OCI-M2 (cell line): ENCODE results near the gene SPATA2.
"Not testable (repeated sequence)": the region's sequence is repeated elsewhere in the genome, so short reads cannot be mapped to it uniquely, and the experiment has no call there.

ENCODE experiments used
- DNase-seq: peaks from one replicate; lab custom pipeline; 2025; ENCODE audit not compliant: unreplicated experiment; lab: John Stamatoyannopoulos, UW

The SPATA2 gene, protein sequence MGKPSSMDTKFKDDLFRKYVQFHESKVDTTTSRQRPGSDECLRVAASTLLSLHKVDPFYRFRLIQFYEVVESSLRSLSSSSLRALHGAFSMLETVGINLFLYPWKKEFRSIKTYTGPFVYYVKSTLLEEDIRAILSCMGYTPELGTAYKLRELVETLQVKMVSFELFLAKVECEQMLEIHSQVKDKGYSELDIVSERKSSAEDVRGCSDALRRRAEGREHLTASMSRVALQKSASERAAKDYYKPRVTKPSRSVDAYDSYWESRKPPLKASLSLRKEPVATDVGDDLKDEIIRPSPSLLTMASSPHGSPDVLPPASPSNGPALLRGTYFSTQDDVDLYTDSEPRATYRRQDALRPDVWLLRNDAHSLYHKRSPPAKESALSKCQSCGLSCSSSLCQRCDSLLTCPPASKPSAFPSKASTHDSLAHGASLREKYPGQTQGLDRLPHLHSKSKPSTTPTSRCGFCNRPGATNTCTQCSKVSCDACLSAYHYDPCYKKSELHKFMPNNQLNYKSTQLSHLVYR

DNA sequence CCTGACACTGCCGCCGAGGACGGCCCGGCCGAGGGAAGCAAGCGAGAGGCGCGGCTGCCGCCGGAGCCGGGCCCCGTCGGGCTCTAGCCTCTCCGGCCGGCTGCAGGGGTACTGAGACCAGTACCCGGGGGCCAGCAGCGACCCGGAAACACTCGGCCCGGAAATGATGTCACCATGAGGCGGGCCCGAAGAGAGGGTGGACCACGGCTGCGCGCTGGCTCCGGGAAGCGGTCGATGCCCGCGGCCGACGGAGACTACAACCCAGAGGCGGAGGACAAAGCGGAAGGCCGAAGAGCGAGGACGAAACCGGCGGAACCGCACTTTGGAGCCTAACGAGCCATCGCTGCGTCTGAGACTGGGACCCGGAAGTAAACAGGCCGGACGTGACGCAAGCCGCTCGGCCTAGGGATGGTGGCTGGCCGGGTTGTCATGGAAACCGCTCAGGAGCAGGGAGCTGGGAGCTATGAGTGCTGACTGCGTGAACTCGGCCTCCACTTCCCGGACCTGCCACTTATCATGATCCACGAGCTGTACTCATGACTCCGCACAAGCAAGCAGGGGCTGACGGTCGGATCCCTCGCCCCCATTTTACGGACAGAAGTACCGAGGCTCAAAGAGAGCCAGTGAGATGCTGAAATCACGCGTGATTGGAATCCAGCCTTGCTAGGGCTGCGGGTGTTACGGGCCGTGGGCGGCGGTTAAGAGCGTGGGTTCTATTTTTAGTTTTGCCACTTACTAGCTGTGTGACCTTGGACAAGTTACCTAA is at the start of gene SPATA2:
Gene SPATA2 (minus strand): TSS at position 150 of the 766 bp plus-strand sequence. CDS start 7,039 bp downstream, outside the sequence.
- DNase-seq = peak; percentile 72

DNA sequence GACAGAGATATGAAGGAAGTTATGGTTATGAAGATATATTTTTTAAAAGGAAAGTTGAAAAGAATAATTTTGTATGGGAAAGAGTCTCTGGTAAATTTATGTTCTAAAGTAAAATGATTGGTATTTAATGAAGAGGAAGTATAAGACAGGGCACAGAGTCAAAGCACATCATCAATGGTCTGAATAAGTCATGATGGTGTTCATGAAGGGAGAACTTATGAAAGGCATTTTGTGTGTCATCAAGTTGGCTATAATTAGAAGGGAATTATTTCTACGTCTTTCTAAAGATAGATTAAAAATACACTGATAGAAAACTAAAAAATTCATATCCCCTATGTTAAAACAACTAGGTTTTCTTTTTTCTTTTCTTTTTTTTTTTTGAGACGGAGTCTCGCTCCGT is 46.1 kb upstream of the SPATA2 start:
- no peak for DNase-seq

DNA sequence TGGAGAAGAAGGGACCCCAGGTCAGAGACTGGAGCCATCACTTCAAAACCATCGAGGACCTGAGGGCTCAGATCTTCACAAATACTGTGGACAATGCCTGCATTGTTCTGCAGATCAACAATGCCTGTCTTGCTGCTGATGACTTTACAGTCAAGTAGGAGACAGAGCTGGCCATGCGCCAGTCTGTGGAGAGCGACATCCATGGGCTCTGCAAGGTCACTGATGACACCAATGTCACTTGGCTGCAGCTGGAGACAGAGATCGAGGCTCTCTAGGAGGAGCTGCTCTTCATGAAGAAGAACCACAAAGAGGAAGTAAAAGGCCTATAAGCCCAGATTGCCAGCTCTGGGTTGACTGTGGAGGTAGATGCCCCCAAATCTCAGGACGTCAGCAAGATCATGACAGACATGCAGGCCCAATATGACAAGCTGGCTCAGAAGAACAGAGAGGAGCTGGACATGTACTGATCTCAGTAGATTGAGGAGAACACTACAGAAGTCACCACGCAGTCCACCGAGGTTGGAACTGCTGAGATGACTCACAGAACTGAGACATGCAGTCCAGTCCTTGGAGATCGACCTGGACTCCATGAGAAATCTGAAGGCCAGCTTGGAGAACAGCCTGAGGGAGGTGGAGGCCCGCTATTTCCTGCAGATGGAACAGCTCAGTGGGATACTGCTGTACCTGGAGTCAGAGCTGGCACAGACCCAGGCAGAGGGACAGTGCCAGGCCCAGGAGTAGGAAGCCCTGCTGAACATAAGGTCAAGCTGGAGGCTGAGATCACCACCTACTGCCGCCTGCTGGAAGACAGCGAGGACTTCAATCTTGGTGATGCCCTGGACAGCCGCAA is 42.0 kb upstream of the SPATA2 start:
- not testable (repeated sequence) for DNase-seq

DNA sequence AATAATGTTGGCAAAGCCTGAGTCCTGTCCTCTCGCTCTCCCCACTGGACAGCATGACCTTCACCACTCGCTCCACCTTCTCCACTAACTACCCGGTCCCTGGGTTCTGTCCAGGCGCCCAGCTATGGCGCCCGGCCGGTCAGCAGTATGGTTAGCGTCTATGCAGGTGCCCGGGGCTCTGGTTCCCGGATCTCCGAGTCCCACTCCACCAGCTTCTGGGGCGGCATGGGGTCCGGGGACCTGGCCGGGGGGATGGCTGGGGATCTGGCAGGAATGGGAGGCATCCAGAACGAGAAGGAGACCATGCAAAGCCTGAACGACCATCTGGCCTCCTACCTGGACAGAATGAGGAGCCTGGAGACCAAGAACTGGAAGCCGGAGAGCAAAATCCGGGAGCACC is 41.4 kb upstream of the SPATA2 start:
- no peak for DNase-seq

DNA sequence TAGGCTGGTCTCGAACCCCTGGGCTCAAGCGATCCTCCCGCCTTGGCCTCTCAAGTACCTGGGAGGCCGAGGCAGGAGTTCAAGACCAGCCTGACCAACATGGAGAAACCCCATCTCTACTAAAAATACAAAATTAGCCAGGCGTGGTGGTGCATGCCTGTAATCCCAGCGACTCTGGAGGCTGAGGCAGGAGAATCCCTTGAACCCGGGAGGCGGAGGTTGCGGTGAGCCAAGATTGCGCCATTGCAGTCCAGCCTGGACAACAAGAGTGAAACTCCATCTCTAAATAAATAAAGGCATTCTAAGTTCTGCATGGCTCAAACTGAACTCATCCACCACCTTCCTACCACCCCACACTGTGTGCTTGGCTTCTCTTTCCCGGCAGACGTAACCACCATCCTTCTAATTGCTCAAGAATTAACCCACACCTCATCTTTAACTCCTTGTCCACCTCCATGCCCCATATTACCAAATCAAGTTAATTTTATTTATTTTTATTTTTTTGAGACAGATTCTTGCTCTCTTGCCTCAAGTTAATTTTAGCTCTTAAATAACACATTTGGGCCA is 40.6 kb upstream of the SPATA2 start:
- DNase-seq = not testable (repeated sequence)

DNA sequence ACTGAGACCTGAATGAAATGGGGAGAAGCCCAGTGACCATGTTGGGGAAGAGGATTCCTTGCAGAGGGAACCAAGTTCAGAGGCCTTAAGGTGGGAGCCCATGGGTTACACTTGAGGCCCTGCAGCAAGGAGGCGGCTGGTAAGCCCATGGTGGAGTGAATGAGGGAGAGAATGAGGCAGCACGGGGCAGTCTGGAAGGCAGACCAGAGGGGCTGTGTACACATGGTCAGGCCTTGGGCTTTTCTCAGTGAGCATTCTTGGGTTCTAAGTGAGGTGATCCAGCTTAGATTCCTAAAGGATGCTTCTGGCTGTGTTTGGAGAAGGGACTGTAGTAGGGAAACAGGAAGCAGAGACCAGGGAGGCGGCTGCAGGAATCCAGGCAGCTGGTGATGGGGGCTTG is 39.8 kb upstream of the SPATA2 start:
- no peak for DNase-seq

DNA sequence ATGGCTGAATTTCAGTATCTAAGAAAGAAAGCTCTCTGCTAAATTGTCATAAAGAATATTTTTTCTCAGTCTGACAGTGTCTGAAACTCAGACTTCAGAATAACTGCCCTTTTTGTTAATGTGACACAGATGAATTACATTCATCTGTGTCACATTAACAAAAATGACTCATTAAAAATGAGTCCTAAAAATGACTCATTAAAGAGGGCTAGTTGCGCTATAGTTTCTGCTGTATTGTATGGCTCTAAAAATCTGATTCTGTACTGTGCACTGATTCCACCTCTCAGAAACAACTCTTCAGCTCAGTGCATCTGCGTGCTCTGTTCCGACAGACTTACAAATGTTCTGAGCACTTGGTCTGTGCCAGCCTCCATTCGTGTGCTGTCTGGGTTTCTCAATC is 35.8 kb upstream of the SPATA2 start:
- DNase-seq = no peak

DNA sequence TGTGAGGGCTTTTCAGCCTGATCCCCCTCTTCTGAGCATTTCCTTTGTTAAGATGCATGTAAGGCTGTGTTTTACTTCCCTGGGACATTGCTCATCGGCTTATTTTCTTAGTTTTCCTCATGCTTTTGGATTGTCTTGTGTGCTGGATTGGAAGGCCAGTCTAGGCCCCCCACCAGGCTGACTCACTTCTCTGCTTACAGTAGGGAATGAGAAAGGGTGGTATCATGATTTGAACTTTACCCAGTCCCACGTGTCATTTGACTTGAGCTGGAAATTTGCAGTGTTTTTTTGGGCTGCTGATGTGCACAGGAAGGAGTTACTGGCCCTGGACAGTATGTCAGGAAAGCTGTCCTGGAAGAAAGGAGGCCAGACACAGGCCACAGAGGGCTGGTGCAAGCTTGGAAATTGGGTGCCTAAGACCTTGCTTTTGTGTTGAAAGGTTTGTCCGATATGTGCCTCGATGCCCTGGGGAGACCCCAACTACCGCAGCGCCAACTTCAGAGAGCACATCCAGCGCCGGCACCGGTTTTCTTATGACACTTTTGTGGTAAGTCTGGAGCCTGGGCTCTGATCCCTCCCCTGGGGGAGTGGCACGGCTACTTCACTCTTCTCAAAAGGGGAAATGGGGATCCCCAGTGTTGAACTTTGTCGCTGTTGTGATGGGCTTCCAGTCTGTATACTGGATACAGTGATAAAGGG is 33.6 kb upstream of the SPATA2 start:
- no peak for DNase-seq

DNA sequence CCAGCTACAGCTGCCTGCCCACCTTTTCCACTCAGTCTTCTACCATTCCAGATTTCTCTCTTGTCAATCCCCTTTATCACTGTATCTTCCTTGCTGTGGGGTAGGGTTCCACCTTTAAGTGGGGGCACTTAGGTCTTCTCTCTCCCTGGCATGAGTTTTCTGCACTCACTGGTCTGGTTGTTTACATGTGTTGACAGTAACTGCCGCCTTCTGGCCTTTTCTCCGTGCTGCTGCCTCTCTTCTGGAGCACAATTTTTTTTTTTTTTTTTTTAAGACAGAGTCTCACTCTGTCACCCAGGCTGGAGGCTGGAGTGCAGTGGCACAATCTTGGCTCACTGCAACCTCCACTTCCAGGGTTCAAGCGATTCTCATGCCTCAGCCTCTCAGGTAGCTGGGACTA is 32.8 kb upstream of the SPATA2 start:
- no peak for DNase-seq

DNA sequence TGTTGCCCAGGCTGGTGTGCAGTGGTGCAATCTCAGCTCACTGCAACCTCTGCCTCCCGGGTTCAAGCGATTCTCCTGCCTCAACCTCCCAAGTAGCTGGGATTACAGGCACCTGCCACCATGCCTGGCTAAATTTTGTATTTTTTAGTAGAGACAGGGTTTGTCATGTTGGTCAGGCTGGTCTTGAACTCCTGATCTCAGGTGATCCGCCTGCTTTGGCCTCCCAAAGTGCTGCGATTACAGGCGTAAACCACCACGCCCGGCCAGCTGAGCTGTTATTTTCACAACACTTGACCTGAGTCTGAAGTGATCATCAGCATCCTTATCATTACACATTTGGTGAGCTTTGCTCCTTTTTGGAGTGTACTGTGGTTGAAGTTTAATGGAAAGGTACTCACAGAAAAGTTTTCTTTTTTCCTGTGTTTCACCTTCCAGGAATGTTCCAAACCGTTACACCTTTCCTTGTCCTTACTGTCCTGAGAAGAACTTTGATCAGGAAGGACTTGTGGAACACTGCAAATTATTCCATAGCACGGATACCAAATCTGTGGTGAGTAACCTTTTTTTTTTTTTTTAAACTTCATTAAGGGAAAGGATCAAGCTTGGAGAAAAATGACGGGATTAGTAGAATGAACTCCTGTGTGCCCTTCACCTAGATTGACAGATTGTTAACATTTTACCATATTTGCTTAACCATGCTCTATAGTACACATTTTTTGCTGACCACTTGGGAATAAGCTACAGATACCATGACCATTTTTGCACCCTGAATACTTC is 30.6 kb upstream of the SPATA2 start:
- DNase-seq = no peak

DNA sequence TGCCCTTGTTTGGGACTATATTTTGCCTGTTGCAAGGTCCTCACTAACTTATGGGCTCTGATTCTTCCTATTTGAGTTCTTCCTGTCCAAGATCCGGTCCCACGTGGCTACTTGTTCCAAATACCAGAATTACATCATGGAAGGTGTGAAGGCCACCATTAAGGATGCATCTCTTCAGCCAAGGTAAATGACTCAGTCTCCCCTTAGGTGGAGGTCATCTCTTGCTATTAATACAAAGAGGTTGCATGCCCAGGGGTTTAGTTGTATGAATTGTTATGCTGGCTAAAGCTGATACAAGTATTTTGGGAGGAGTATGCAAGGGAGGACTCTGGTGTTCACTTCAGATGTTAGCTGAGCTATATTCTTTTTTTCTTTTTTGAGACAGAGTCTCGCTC is 30.0 kb upstream of the SPATA2 start:
- no peak for DNase-seq

DNA sequence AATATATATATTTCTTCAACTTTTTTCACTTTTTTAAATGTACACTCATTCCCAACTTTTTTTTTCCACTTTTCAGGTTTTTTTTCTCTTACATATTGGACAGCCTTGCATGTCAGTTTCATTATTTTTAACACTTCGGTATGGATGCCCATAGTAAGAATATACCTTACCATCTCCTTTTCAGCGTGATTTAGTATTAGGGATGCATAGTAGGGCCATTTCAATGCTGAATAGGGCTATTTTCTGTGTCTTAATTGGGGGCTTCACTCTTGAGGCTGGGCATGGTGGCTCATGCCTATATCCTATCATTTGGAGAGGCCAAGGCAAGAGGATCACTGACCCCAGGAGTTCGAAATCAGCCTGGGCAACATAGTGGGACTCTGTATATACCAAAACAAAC is 27.6 kb upstream of the SPATA2 start:
- no peak for DNase-seq

DNA sequence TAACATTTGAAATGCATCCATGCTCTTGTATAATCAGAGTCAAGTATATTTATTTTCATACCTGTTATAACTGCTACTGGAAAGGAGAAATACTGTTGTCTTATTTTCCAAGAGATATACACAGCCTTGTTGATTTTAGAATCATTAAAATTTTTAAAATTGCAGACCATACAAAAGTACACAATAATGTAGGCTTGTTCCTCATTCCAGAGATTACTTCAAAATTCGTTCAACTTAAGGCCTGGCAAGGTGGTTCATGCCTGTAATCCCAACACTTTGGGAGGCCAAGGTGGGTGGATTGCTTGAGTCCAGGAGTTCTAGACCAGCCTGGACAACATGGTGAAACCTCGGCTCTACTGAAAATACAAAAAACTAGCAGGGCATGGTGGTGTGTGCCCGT is 27.0 kb upstream of the SPATA2 start:
- DNase-seq = no peak

DNA sequence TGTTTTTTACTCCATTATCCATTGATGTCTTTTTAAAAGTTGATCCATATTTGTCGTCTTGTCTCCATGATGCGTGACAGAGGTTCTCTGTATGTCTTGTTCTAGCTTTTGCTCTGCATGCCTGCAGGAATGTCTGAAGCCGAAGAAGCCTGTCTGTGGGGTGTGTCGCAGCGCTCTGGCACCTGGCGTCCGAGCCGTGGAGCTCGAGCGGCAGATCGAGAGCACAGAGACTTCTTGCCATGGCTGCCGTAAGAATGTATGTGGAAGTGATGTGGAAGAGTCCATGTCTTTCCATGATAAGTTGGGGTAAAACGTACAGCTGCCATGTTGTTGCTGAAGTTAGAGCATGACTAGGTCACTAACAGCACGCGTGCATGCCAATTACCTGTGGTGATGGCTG is 26.1 kb upstream of the SPATA2 start:
- no peak for DNase-seq

DNA sequence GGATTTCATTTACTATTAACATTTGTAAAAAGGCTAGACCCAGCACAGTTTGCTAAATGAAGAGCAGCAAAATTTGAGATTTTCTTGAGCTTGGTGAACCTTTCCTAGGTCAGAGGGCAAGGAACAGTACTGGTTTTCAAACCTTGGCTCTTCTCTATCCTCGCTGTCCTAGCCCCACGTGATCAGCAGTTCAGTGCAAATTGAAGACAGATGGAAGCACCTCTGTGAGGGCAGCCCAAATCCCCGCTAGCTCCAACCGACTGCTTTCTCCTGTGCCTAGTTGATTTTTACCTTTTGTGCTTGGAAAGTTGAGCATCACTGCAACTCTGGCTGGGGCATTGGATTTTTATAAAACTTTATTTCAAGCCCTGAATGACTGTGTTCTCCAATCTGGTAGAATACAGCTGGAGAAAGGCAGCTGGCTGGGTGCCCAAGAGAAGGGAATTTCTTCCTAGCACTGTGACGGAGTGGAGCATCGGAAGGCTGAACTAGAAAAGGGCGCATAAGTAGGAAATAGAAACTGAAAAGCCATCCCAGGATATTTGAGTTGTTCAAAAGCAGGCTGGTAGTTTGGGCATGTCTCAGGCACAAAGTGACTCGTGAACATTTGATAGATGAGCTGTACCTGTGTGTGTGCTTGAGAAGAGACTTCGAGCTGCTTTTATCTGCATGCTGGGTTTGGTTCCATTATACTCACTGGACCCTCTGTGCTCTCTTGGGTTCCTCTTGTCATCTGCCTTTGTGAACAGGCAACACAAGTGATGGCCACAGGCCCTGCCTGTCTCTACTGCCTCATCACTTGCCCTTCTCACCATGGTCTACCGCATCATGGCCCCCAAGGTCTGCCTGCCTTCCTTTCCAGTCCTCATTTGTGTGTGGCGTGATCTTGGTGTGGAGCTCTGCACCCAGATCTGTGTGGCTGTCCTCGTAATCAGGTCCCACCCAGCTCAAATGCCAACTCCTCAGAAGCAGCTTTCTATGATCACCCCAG is 23.1 kb upstream of the SPATA2 start:
- DNase-seq = no peak

DNA sequence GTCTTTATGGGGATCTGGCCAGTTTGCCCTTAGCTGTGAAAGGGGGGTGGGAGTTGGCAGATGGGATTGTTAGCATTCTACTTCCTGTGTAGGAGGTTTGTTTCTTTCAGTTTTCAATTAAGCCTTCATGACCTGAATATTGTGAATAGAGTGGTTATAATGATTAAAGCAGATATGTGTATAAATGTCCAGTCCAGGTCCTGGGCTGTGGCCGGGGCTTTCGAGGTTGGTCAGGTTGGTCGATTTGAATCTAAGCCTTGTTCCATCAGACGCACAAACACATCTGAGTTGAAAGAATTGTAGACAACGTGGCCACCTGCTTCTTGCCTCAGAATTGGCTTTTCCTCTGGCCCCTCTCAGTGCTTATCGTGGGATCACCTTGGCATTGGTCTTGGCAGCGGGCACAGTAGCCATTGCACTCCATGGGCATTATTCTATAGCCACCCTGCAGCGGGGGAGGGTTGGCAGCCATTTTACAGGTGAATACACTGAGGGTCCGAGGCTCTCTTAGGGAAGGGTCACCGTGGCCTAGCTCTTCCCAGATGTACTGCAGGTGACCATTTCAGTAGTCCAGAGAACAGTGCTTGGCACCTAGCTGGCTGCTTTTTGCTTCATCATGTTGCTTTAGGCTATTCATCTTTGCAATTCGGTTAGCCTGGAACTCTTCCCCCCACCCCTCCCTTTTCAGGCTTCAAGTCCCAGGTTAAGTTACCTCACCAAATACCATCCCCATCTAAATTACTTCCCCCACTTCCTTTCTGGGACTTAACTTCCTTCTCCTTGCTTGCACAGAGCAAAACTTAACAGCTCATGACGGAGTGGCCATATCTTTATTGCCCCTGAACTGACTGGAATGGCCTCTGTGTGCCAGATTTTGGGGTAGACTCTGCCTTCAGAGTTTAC is 21.9 kb upstream of the SPATA2 start:
- no peak for DNase-seq
